Astrocyte of the cerebellum (primary cell): Measurements from ENCODE around the gene ZNF565.

Experiments
- DNase-seq: peaks from one replicate; pipeline ENCODE4 v3.0.0-alpha.2; 2011; ENCODE audit warnings: low read depth
- H3K4me3 ChIP-seq: 2 replicates; pipeline ENCODE4 v1.5.1; 2011; ENCODE audit warnings: mild to moderate bottlenecking, low read depth, low read length, moderate library complexity
- in situ Hi-C: cut with HindIII; loops from 2 replicates; pipeline ENCODE4 v1.10.0; 2017; ENCODE audit warnings: low sequenced_read_pairs
- TF ChIP-seq, protein P1 (sequence below): IDR thresholded peaks from 2 replicates; pipeline ENCODE4 v1.5.1; 2012; ENCODE audit warnings: low read length, low read depth, moderate library complexity, mild to moderate bottlenecking; ENCODE audit errors: missing control alignments

Gene ZNF565

DNA sequence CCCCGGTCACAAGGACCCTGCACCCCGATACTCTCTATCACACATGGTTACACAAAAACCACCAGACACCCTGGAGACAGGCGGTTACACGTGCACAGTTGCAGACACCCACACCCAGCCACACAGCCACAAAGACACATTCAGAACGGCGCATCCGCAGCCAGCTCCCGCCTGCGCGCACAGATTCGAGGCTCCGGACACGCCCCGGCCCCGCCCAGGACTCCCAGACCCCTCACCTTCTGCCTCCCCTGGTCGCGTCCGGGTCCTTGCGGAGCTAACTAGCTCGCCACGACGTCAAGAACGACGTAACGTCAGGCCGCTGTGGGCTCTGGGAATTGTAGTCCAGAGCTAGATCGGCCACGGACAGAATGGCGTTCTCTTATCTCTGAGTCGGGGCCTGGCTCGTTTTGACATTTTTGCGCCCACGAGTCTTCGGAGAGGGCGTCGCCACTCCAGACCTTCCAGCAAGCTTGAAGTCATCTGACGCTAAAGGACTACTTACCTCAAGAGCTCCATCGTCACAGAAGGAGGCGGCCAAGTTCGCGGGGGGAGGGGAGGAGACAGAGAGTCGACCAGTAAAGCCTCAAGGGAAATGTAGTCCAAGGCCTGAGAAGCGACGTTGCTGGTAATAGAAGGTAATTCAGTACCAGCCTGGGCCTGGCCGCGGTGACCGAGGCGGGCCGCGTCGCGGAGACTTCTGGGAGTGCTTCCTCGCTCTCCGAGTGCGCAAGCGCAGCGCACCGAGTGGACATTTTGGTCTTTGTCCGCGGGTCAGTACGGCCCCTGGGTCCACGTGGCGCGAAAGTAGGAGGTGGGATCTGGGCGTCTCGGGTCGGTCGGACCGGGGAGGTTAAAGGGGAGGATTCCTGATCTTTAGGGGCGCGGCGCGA lies at the start of gene ZNF565, which contains the start of gene ZNF146:
TSS of gene ZNF565 (minus strand) at position 280 of the 890 bp plus-strand sequence. CDS start 12,680 bp downstream, outside the sequence.
TSS of gene ZNF146 (plus strand) at position 721 of the 890 bp plus-strand sequence. CDS start 21,335 bp downstream, outside the sequence.
- DNase-seq, result peak; percentile 98
- peak within 1 kb of the TSS; percentile 99 for H3K4me3 ChIP-seq
- in situ Hi-C loops, result no loop called here
- TF ChIP-seq, protein P1, sequence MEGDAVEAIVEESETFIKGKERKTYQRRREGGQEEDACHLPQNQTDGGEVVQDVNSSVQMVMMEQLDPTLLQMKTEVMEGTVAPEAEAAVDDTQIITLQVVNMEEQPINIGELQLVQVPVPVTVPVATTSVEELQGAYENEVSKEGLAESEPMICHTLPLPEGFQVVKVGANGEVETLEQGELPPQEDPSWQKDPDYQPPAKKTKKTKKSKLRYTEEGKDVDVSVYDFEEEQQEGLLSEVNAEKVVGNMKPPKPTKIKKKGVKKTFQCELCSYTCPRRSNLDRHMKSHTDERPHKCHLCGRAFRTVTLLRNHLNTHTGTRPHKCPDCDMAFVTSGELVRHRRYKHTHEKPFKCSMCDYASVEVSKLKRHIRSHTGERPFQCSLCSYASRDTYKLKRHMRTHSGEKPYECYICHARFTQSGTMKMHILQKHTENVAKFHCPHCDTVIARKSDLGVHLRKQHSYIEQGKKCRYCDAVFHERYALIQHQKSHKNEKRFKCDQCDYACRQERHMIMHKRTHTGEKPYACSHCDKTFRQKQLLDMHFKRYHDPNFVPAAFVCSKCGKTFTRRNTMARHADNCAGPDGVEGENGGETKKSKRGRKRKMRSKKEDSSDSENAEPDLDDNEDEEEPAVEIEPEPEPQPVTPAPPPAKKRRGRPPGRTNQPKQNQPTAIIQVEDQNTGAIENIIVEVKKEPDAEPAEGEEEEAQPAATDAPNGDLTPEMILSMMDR, result no peak

DNA sequence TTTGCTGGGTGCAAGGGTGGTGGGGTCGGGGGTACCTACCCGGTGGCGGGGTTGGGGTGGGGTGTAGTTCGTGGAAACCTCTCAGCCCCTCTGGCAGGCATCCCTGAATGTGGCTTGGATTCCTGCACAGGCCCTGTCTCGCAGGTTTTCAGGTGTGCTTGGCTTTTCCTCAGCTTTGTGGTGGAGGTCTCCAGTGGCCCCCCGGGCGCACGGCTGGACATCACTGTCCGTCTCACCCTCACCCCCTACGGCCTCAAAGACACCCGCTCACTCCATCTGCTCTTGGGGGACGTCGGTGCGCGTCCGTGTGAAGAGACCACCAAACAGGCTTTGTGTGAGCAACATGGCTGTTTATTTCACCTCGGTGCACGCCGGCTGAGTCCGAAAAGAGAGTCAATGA lies 44.7 kb upstream of the ZNF565 start:
- DNase-seq, result no peak
- in situ Hi-C loops, result no loop called here
- TF ChIP-seq, protein P1, result no peak
- H3K4me3 ChIP-seq, result no peak overlapping the region

DNA sequence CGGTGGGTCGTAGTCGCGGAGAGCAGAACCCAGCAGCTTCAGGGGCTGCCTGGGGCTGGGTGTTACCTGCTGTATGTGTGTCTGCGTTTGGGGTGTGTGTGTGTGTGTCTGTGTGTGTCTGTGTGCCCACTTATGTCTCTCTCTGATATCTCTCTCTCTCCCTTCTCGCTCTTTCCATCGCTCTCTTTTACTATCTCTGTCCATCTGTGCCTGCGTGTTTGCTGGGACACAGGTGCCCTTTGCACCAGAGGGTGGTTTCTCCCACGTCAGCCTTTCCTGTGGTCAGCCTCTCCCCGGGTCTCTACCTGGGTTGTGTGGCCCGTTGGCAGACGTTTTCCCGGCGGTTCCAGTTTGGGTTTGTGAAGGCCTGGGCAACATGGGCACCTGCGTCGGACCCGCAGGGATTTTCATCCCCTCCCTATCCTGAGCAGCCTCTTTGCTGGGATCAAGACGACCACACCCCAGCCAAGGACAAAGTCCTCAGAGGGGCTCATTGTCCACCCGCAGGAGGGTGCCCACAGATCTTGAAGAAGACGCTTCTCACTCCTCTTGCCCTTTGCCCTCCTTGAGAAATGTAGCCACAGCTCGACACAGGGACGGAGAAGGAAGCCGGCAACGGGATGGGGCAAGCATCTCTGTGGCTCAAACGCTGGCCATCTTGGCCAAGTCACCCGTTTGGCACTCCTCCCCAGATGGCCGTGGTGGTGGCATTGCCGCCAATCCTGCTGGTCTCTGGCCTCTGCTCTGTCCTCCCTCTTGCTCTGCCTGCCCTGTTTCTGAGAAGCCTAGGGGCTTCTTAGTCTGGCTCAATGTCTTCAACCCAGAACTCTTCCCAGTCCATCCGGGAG lies 43.8 kb upstream of the ZNF565 start:
- TF ChIP-seq, protein P1, result no peak
- peak overlapping the region; percentile 44 for H3K4me3 ChIP-seq
- DNase-seq, result no peak
- in situ Hi-C loops, result no loop called here

DNA sequence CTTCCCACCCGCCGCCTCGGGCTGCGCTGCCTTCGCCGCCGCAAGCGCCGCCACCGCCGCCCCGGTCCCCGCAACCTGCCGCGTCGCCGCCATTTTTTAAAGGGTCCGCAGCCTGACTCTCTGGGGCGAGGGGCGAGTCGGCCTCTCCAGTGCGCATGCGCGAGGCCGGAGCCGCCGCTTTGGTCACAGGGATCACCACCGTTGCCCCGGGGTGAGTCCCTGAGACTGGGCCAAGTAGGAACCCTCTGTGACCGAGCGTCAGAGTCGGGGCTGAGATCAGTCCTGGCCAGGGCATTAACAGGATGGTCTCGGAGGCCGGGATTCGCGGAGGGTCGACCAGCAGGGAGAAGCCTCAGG lies 43.0 kb upstream of the ZNF565 start:
- in situ Hi-C loops, result no loop called here
- DNase-seq, result no peak
- TF ChIP-seq, protein P1, result no peak
- H3K4me3 ChIP-seq, result peak overlapping the region; percentile 44

DNA sequence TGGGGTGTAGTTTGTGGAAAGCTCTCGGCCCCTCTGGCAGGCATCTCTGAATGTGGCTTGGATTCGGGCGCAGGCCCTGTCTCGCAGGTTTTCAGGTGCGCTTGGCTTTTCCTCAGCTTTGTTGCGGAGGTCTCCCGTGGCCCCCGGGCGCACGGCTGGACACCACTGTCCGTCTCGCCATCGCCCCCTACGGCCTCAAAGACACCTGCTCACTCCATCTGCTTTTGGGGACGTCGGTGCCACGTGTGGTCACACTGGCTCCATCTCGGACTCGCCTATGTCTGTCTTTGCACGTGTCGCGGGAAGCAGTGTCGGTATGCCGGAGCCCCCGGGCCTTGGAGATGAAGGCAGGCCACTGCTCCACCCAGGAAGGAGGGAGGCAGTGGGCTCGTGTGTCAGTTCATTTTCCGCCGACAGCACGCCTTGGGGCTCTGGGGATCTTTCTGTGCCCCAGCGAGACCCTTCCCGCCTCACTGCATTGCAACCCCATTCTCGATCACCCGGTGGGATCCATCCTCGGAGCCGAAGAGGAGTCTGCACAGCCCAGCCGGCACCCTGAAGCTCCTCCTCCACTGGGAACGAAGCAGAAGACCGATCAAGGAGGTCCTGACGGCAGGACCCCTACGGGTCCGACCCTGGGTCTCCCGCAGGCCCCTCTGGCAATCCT lies 42.5 kb upstream of the ZNF565 start:
- peak overlapping the region; percentile 44 for H3K4me3 ChIP-seq
- DNase-seq, result no peak
- in situ Hi-C loops, result no loop called here
- TF ChIP-seq, protein P1, result no peak

DNA sequence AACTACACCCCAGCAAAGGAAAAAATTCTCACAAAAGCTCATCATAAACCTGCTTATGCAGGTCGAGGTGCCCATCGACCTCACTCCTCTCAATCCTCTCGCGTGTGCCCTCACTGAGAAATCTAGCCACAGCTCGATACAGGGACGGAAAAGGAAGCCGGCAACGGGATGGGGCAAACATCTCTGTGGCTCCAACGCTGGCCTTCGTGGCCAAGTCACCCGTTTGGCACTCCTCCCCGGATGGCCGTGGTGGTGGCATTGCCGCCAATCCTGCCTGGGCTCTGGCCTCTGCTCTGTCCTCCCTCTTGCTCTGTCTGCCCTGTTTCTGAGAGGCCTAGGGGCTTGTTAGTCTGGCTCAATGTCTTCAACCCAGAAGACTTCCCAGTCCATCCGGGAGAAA lies 41.6 kb upstream of the ZNF565 start:
- no peak overlapping the region for H3K4me3 ChIP-seq
- DNase-seq, result no peak
- TF ChIP-seq, protein P1, result no peak
- in situ Hi-C loops, result no loop called here
